Measurements from ENCODE around the gene NEK6. TPM values are rescaled to one million over a fixed set of nuclear protein-coding genes. Genes with fewer than 3 reads are reported as not detected.
A peak's percentile ranks its signal among the peaks of the same experiment; 100 is the strongest.

The NEK6 gene
- polyA plus RNA-seq, 2 of the 4 experiments (the other 2 are of a cell fraction) = 26.1 to 33.7 TPM

DNA sequence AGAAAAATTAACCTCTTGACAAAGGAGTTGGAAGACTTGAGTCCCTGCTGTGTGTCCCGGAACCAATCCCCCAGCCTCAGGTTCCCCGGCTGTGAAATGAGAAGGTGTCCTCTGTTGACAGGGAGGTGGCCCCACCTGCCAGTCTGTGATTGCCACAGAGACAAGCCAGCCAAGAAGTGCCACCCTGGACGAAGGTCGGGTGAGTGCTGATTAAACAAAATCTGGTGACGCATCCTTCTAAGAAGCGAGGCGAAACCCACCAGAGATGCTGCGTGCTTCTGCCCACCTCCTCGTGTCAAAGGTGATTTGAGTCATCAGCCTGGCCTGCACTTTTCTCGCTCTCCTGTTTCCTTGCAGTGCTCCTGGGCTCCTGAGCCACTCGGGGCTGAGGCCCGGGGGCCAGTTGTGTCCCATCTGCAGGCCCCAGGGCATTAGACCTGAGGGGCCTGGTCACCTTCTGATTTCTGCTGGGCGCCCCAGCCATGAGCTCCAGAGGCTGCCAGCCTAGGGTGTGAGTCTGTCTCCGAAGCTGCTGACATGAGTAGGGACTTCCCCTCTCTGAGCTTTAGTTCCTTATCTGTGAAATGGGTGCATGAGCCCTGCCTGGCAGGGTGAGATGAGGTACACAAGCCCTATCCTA lies 28.7 kb downstream of the NEK6 start (continued):
- peak; percentile 33; the same call in 1 of the 2 replicates for TF ChIP-seq JUNB (IDR thresholded peaks at IDR 0.05)

DNA sequence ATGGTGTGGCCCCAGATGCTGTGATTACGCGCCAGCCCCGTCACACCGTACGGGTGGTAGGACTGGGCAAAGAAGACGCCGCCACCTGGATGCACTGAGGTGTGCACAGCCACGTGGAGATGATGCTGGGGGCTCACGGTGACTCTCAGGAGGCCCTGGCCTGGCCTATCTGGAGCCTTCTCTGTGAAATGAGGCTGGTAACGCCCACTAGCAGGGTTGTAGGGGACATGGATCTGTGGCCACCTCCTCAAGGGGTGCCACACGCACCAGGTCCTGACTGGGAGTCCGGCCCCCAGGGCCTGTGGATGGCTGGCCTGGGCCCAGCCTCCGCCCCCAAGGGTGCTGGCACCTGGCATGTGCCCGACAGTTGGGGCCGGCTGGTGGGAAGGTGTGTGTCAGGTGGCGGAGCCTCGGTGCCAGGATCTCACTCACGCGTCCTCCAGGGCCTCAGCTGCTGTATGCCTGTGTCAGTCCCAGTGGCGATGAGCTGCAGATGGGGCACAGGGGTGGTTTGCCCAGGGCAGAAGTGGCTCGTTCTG lies 32.4 kb downstream of the NEK6 start:
- ChIA-PET POLR2A (no interaction called here), CTCF (interaction anchor here (0.9 to 3.6 kb wide), 4 partner anchors 18 to 163 kb away, joined by 3 to 16 read pairs (median 6); no protein-coding TSS in a partner anchor)
- FAIRE-seq (no peak), ATAC-seq (no peak), DNase-seq (ENCODE audit: low read depth in 1 of 2, low spot score in 1 of 2) (no peak)
- Histone ChIP-seq H3K27ac (peak overlapping the region in 1 of 2 experiments; percentile 89; a peak in 3 of 6 replicates), H3K9me3 (no peaks in the 10 kb centered on the region), H3K4me2 (no peak overlapping the region), H3K4me1 (peaks cover 74% of the 10 kb centered on the region), H3K4me3 (no peak overlapping the region)
- 94% methylated on average over 8 of the region's 21 CpGs for WGBS (ENCODE audit: missing lambda C conversion rate)
- no peak for TF ChIP-seq JUN (IDR thresholded peaks at IDR 0.05)

DNA sequence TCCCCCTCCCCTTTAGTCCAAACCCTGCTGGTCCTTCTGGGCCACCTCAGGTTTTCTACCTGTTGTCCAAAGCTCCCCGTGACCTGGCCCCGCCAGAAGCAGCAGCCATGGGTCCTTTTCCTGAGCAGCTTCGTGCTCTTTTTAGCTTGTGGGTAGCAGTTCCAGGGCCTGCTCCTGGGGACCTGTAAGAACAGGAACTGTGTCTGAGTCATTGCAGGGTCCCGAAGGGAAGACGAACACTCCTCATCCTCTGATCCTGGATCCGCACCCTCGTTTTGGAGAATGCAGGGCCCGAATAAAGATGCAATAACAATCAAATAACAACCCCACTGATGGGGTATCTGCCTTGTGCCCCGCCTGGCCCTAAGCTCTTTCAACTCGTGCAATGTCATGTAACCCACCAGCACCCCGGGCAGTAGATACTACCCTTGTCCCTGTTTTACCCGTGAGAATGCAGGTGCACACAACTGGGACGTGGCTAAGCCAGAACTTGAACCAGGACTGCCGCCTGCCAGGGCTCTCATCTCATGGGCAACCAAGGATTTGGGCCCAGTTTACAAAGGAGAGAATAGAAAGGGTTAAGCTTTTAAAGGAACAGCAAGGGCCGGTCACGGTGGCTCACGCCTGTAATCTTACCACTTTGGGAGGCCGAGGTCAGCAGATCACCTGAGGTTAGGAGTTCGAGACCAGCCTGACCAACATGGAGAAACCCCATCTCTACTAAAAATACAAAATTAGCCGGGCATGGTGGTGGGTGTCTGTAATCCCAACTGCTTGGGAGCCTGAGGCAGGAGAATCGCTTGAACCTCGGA lies 33.2 kb downstream of the NEK6 start:
- DNase-seq (ENCODE audit: low read depth in 1 of 2, low spot score in 1 of 2) (no peak), FAIRE-seq (no peak), ATAC-seq (no peak)
- ChIA-PET CTCF (interaction anchor here (1.2 to 3.6 kb wide), 3 partner anchors 19 to 164 kb away, joined by 3 to 16 read pairs (median 8); no protein-coding TSS in a partner anchor), POLR2A (no interaction called here)
- Histone ChIP-seq H3K4me1 (peaks cover 74% of the 10 kb centered on the region), H3K4me3 (no peak overlapping the region), H3K9me3 (no peaks in the 10 kb centered on the region), H3K4me2 (no peak overlapping the region), H3K27ac (peak overlapping the region in 1 of 2 experiments; percentile 89; a peak in 3 of 6 replicates)
- TF ChIP-seq POLR2AphosphoS2 (conservative IDR thresholded peaks at IDR 0.05; ENCODE audit: low read length) (no peak), TP53 (CRISPR knock-in tag; IDR thresholded peaks at IDR 0.05) (no peak), HOXA7 (CRISPR knock-in tag; IDR thresholded peaks at IDR 0.05) (no peak), RAD21 (conservative IDR thresholded peaks at IDR 0.05 in 1 of 2, IDR thresholded peaks at IDR 0.05 in 1 of 2) (no peak), RNF2 (IDR thresholded peaks at IDR 0.05; ENCODE audit: borderline replicate concordance, low read depth) (no peak), NR3C1 (IDR thresholded peaks at IDR 0.05) (no peak)
- TF ChIP-seq, protein P1, sequence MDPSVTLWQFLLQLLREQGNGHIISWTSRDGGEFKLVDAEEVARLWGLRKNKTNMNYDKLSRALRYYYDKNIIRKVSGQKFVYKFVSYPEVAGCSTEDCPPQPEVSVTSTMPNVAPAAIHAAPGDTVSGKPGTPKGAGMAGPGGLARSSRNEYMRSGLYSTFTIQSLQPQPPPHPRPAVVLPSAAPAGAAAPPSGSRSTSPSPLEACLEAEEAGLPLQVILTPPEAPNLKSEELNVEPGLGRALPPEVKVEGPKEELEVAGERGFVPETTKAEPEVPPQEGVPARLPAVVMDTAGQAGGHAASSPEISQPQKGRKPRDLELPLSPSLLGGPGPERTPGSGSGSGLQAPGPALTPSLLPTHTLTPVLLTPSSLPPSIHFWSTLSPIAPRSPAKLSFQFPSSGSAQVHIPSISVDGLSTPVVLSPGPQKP (IDR thresholded peaks at IDR 0.05; ENCODE audit: low read depth, low read length) = no peak
- TF ChIP-seq, protein P2, sequence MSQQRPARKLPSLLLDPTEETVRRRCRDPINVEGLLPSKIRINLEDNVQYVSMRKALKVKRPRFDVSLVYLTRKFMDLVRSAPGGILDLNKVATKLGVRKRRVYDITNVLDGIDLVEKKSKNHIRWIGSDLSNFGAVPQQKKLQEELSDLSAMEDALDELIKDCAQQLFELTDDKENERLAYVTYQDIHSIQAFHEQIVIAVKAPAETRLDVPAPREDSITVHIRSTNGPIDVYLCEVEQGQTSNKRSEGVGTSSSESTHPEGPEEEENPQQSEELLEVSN (IDR thresholded peaks at IDR 0.05; ENCODE audit: borderline replicate concordance, low read depth) = no peak
- TF ChIP-seq, protein P3, sequence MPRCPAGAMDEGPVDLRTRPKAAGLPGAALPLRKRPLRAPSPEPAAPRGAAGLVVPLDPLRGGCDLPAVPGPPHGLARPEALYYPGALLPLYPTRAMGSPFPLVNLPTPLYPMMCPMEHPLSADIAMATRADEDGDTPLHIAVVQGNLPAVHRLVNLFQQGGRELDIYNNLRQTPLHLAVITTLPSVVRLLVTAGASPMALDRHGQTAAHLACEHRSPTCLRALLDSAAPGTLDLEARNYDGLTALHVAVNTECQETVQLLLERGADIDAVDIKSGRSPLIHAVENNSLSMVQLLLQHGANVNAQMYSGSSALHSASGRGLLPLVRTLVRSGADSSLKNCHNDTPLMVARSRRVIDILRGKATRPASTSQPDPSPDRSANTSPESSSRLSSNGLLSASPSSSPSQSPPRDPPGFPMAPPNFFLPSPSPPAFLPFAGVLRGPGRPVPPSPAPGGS (IDR thresholded peaks at IDR 0.05) = no peak
- TF ChIP-seq, protein P4, sequence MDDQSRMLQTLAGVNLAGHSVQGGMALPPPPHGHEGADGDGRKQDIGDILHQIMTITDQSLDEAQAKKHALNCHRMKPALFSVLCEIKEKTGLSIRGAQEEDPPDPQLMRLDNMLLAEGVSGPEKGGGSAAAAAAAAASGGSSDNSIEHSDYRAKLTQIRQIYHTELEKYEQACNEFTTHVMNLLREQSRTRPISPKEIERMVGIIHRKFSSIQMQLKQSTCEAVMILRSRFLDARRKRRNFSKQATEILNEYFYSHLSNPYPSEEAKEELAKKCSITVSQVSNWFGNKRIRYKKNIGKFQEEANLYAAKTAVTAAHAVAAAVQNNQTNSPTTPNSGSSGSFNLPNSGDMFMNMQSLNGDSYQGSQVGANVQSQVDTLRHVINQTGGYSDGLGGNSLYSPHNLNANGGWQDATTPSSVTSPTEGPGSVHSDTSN (IDR thresholded peaks at IDR 0.05) = no peak
- 80% methylated on average over 22 of the region's 22 CpGs for WGBS (ENCODE audit: missing lambda C conversion rate)
